CD4-positive, alpha-beta memory T cell (primary cell): ENCODE results near the gene TBC1D5. TPM values are rescaled to one million over a fixed set of nuclear protein-coding genes. Genes with fewer than 3 reads are reported as not detected.
"Not testable (repeated sequence)": the region's sequence is repeated elsewhere in the genome, so short reads cannot be mapped to it uniquely, and the experiment has no call there.

Experiments used
- CTCF ChIA-PET: fragments of 350-600 bp; sonication (Branson Sonifier 250); formaldehyde crosslinking; loops from one replicate; lab custom pipeline; 2021; ENCODE audit warnings: inconsistent platforms; ENCODE audit not compliant: partially characterized antibody; lab: Charles Lee
- POLR2A ChIA-PET: fragments of 350-600 bp; sonication (Branson Sonifier 250); formaldehyde crosslinking; loops from one replicate; lab custom pipeline; 2021; ENCODE audit not compliant: partially characterized antibody; lab: Charles Lee
- DNase-seq, 5 donors: peaks; one replicate each; pipeline versions ENCODE4 v3.0.0 to v3.0.0-alpha.2; 2020 to 2022; ENCODE audit warnings: mixed read lengths in 1 of 5
- H3K27ac ChIP-seq: one replicate; pipeline ENCODE4 v1.7.0; 2013; ENCODE audit warnings: low read depth, low read length
- H3K27me3 ChIP-seq: 2 replicates; pipeline ENCODE4 v1.7.0; 2013; ENCODE audit warnings: mild to moderate bottlenecking, low read length, moderate library complexity; ENCODE audit not compliant: insufficient read depth
- H3K36me3 ChIP-seq: 2 replicates; pipeline ENCODE4 v1.7.0; 2013; ENCODE audit warnings: mild to moderate bottlenecking, low read length, moderate library complexity; ENCODE audit not compliant: insufficient read depth
- H3K4me1 ChIP-seq: 2 replicates; pipeline ENCODE4 v1.7.0; 2013; ENCODE audit warnings: mild to moderate bottlenecking, low read length, moderate library complexity; ENCODE audit not compliant: insufficient read depth
- H3K4me3 ChIP-seq, 2 donors: one replicate each; pipeline ENCODE4 v1.7.0; 2013; ENCODE audit warnings: low read length in 2 of 2, mild to moderate bottlenecking in 1 of 2
- H3K9me3 ChIP-seq, 2 donors: one replicate each; pipeline ENCODE4 v1.7.0; 2013; ENCODE audit warnings: low read length in 2 of 2, control low read depth in 1 of 2; ENCODE audit not compliant: control insufficient read depth in 1 of 2
- H3K27ac Mint-ChIP-seq, 7 donors: one replicate each; pipeline ENCODE4 v1.8.0; 2020 to 2021; ENCODE audit warnings: mixed read lengths in 7 of 7, mild to moderate bottlenecking in 6 of 7, inconsistent platforms in 3 of 7, moderate library complexity in 3 of 7
- H3K27me3 Mint-ChIP-seq, 2 donors: one replicate each; pipeline ENCODE4 v1.8.0; 2020 to 2021; ENCODE audit warnings: mixed read lengths in 2 of 2
- H3K36me3 Mint-ChIP-seq, 2 donors: one replicate each; pipeline ENCODE4 v1.8.0; 2020 to 2021; ENCODE audit warnings: mixed read lengths in 2 of 2, inconsistent platforms in 1 of 2, mild to moderate bottlenecking in 1 of 2
- H3K4me1 Mint-ChIP-seq, 4 donors: one replicate each; pipeline ENCODE4 v1.8.0; 2020 to 2021; ENCODE audit warnings: mixed read lengths in 4 of 4, mild to moderate bottlenecking in 1 of 4
- H3K4me3 Mint-ChIP-seq, 8 donors: one replicate each; pipeline ENCODE4 v1.8.0; 2020 to 2021; ENCODE audit warnings: mixed read lengths in 8 of 8, mild to moderate bottlenecking in 7 of 8, moderate library complexity in 6 of 8, inconsistent platforms in 3 of 8
- H3K9me3 Mint-ChIP-seq, 8 donors: one replicate each; pipeline ENCODE4 v1.8.0; 2020 to 2021; ENCODE audit warnings: mixed read lengths in 8 of 8, mild to moderate bottlenecking in 5 of 8, inconsistent platforms in 3 of 8, moderate library complexity in 1 of 8
- intact Hi-C: fragments of 100-400 bp; cut with micrococcal nuclease; formaldehyde crosslinking; loops from one replicate; pipeline ENCODE4 v1.15.1; 2023
- polyA plus RNA-seq, 2 donors: library from polyadenylated mRNA; unstranded; fragments of 300-500 nt; fragmentation: Illumina TruSeq; gene quantifications; one replicate each; pipeline ENCODE4 v1.2.3, GENCODE V29; 2021
- total RNA-seq, 2 experiments: library from RNA; stranded (reverse); gene quantifications; one replicate each; pipeline ENCODE4 v1.2.3, GENCODE V29; 2021

Gene TBC1D5
- total and polyA plus RNA-seq, 4 experiments from 2014 or later, result 21.2 to 52.2 (median 43.3) TPM

- H3K4me3 Mint-ChIP-seq, result no peak overlapping the region
- ChIA-PET POLR2A (interaction anchor here (1.0 kb wide), 1 partner anchor 202 kb away, joined by 3 read pairs; no protein-coding TSS in a partner anchor), CTCF (interaction anchor here (1.3 to 1.5 kb wide), 2 partner anchors 202 to 204 kb away, joined by 3 to 6 read pairs; no protein-coding TSS in a partner anchor)
- no peaks in the 10 kb centered on the region for H3K27me3 Mint-ChIP-seq
- DNase-seq, result no peak
- H3K9me3 Mint-ChIP-seq, result peaks cover 0 to 4% (median 0%) of the 10 kb centered on the region in 8 donors
- Histone ChIP-seq H3K4me1 (no peaks in the 10 kb centered on the region), H3K27me3 (no peaks in the 10 kb centered on the region), H3K9me3 (no peaks in the 10 kb centered on the region), H3K4me3 (no peak overlapping the region), H3K27ac (no peak overlapping the region), H3K36me3 (no peaks in the 10 kb centered on the region)
- H3K36me3 Mint-ChIP-seq, result no peaks in the 10 kb centered on the region
- no peak overlapping the region for H3K27ac Mint-ChIP-seq
- intact Hi-C loops, result no loop called here
- H3K4me1 Mint-ChIP-seq, result peaks cover 5 to 10% (median 6%) of the 10 kb centered on the region in 4 donors
Observed at GRCh38 chr3:17639257-17639656, 103.2 kb downstream of the TBC1D5 start.

GRCh38 chr3:17638356-17638755 lies 104.1 kb downstream of the TBC1D5 start:
- no peak for DNase-seq
- H3K27me3 ChIP-seq, result no peaks in the 10 kb centered on the region
- Mint-ChIP-seq H3K36me3 (no peaks in the 10 kb centered on the region), H3K27ac (no peak overlapping the region), H3K9me3 (peaks cover 0 to 4% (median 0%) of the 10 kb centered on the region in 8 donors), H3K4me3 (no peak overlapping the region), H3K4me1 (peaks cover 5 to 10% (median 7%) of the 10 kb centered on the region in 4 donors), H3K27me3 (no peaks in the 10 kb centered on the region)
- POLR2A ChIA-PET, result interaction anchor here (1.0 kb wide), 1 partner anchor 203 kb away, joined by 3 read pairs; no protein-coding TSS in a partner anchor
- intact Hi-C loops, result no loop called here
- no peaks in the 10 kb centered on the region for H3K9me3 ChIP-seq
- CTCF ChIA-PET, result interaction anchor here (1.3 to 1.5 kb wide), 2 partner anchors 203 to 205 kb away, joined by 3 to 6 read pairs; no protein-coding TSS in a partner anchor
- no peak overlapping the region for H3K4me3 ChIP-seq
- H3K36me3 ChIP-seq, result no peaks in the 10 kb centered on the region
- no peaks in the 10 kb centered on the region for H3K4me1 ChIP-seq
- no peak overlapping the region for H3K27ac ChIP-seq

GRCh38 chr3:17635675-17636074 lies 106.8 kb downstream of the TBC1D5 start:
- H3K36me3 Mint-ChIP-seq, H3K4me3 Mint-ChIP-seq, H3K36me3 ChIP-seq, DNase-seq, H3K27ac ChIP-seq, intact Hi-C loops, H3K27me3 Mint-ChIP-seq, H3K9me3 ChIP-seq, POLR2A ChIA-PET, H3K4me1 ChIP-seq, H3K9me3 Mint-ChIP-seq, H3K4me3 ChIP-seq, H3K27me3 ChIP-seq: not testable (repeated sequence)
- Mint-ChIP-seq H3K4me1 (peaks cover 11 to 21% (median 18%) of the 10 kb centered on the region in 4 donors), H3K27ac (peak overlapping the region in 1 of 7 donors; percentile 22)
- CTCF ChIA-PET, result interaction anchor here (1.0 kb wide), 1 partner anchor 205 kb away, joined by 3 read pairs; no protein-coding TSS in a partner anchor

- intact Hi-C loops, result no loop called here
- POLR2A ChIA-PET, result no interaction called here
- H3K36me3 Mint-ChIP-seq, result peaks cover 0 to 2% of the 10 kb centered on the region in 2 donors
- no peaks in the 10 kb centered on the region for H3K4me1 ChIP-seq
- DNase-seq, result no peak
- no peaks in the 10 kb centered on the region for H3K36me3 ChIP-seq
- H3K27ac ChIP-seq, result no peak overlapping the region
- H3K9me3 Mint-ChIP-seq, result peaks cover 0 to 4% (median 0%) of the 10 kb centered on the region in 8 donors
- H3K9me3 ChIP-seq, result no peaks in the 10 kb centered on the region
- CTCF ChIA-PET, result no interaction called here
- no peaks in the 10 kb centered on the region for H3K27me3 ChIP-seq
- H3K27me3 Mint-ChIP-seq, result no peaks in the 10 kb centered on the region
- H3K4me3 ChIP-seq, result no peak overlapping the region
- no peak overlapping the region for H3K4me3 Mint-ChIP-seq
- no peak overlapping the region for H3K27ac Mint-ChIP-seq
- peaks cover 11 to 21% (median 18%) of the 10 kb centered on the region in 4 donors for H3K4me1 Mint-ChIP-seq
Observed at GRCh38 chr3:17634964-17635363, 107.5 kb downstream of the TBC1D5 start.

- Histone ChIP-seq H3K9me3 (no peaks in the 10 kb centered on the region), H3K4me3 (no peak overlapping the region), H3K27me3 (no peaks in the 10 kb centered on the region), H3K27ac (no peak overlapping the region), H3K4me1 (no peaks in the 10 kb centered on the region), H3K36me3 (no peaks in the 10 kb centered on the region)
- H3K4me3 Mint-ChIP-seq, result no peak overlapping the region
- intact Hi-C loops, result no loop called here
- H3K4me1 Mint-ChIP-seq, result peaks cover 9 to 21% (median 17%) of the 10 kb centered on the region in 4 donors
- CTCF ChIA-PET, result no interaction called here
- POLR2A ChIA-PET, result no interaction called here
- H3K36me3 Mint-ChIP-seq, result peaks cover 0 to 2% of the 10 kb centered on the region in 2 donors
- H3K9me3 Mint-ChIP-seq, result peaks cover 0 to 4% (median 0%) of the 10 kb centered on the region in 8 donors
- no peak overlapping the region for H3K27ac Mint-ChIP-seq
- no peaks in the 10 kb centered on the region for H3K27me3 Mint-ChIP-seq
- DNase-seq, result no peak
Observed at GRCh38 chr3:17634201-17634600, 108.2 kb downstream of the TBC1D5 start.

- H3K9me3 ChIP-seq, result no peaks in the 10 kb centered on the region
- POLR2A ChIA-PET, result no interaction called here
- peaks cover 0 to 2% of the 10 kb centered on the region in 2 donors for H3K36me3 Mint-ChIP-seq
- no peaks in the 10 kb centered on the region for H3K36me3 ChIP-seq
- DNase-seq, result no peak
- H3K4me3 Mint-ChIP-seq, result no peak overlapping the region
- no peak overlapping the region for H3K27ac ChIP-seq
- peaks cover 0 to 2% (median 0%) of the 10 kb centered on the region in 8 donors for H3K9me3 Mint-ChIP-seq
- intact Hi-C loops, result no loop called here
- H3K27me3 Mint-ChIP-seq, result no peaks in the 10 kb centered on the region
- H3K27ac Mint-ChIP-seq, result no peak overlapping the region
- no peaks in the 10 kb centered on the region for H3K27me3 ChIP-seq
- H3K4me1 ChIP-seq, result no peaks in the 10 kb centered on the region
- H3K4me1 Mint-ChIP-seq, result peaks cover 12 to 21% (median 17%) of the 10 kb centered on the region in 4 donors
- CTCF ChIA-PET, result no interaction called here
- H3K4me3 ChIP-seq, result no peak overlapping the region
Observed at GRCh38 chr3:17632401-17633100, 109.9 kb downstream of the TBC1D5 start.

- Histone ChIP-seq H3K4me3 (no peak overlapping the region), H3K9me3 (no peaks in the 10 kb centered on the region), H3K36me3 (no peaks in the 10 kb centered on the region), H3K27me3 (no peaks in the 10 kb centered on the region), H3K4me1 (peaks cover 8% of the 10 kb centered on the region), H3K27ac (no peak overlapping the region)
- H3K4me3 Mint-ChIP-seq, result no peak overlapping the region
- intact Hi-C loops, result no loop called here
- no peak overlapping the region for H3K27ac Mint-ChIP-seq
- ChIA-PET CTCF (no interaction called here), POLR2A (no interaction called here)
- H3K9me3 Mint-ChIP-seq, result peaks cover 0 to 2% (median 0%) of the 10 kb centered on the region in 8 donors
- H3K27me3 Mint-ChIP-seq, result no peaks in the 10 kb centered on the region
- peaks cover 0 to 2% of the 10 kb centered on the region in 2 donors for H3K36me3 Mint-ChIP-seq
- no peak for DNase-seq
- H3K4me1 Mint-ChIP-seq, result peaks cover 18 to 29% (median 25%) of the 10 kb centered on the region in 4 donors
Observed at GRCh38 chr3:17631609-17632008, 110.8 kb downstream of the TBC1D5 start.
